Keratinocyte (primary cell): ENCODE results near the gene PSMD14. TPM values are rescaled to one million over a fixed set of nuclear protein-coding genes. Genes with fewer than 3 reads are reported as not detected.

Source experiments
- DNase-seq: peaks from one replicate; pipeline ENCODE4 v3.0.0-alpha.2; 2011; ENCODE audit warnings: low read depth, missing footprints, low spot score
- FAIRE-seq: peaks from 2 replicates; lab custom pipeline; 2011; peaks lifted over from hg19 to GRCh38; lab: Jason Lieb, UNC
- H2AFZ ChIP-seq: 2 replicates; pipeline ENCODE4 v1.6.0; 2012; ENCODE audit warnings: low read length, control low read depth, inconsistent platforms; ENCODE audit not compliant: control insufficient read depth
- H3K27ac ChIP-seq: 2 replicates; pipeline ENCODE4 v1.5.1; 2011; ENCODE audit warnings: low read length; ENCODE audit not compliant: control insufficient read depth, insufficient read depth
- H3K27me3 ChIP-seq: 3 replicates; pipeline ENCODE4 v1.6.0; 2011; ENCODE audit warnings: low read length; ENCODE audit not compliant: control insufficient read depth, insufficient read depth; ENCODE audit errors: extremely low read depth
- H3K36me3 ChIP-seq, 2 experiments: 2 replicates in 1 of 2; 3 replicates in 1 of 2; pipeline ENCODE4 v1.5.1; 2011; ENCODE audit warnings: low read length in 2 of 2, mild to moderate bottlenecking in 1 of 2; ENCODE audit not compliant: control insufficient read depth in 2 of 2, insufficient read depth in 2 of 2; ENCODE audit errors: extremely low read depth in 1 of 2
- H3K4me1 ChIP-seq: 3 replicates; pipeline ENCODE4 v1.5.1; 2011; ENCODE audit warnings: low read length; ENCODE audit not compliant: control insufficient read depth, insufficient read depth; ENCODE audit errors: extremely low read depth
- H3K4me2 ChIP-seq: 3 replicates; pipeline ENCODE4 v1.6.0; 2011; ENCODE audit warnings: low read depth, low read length; ENCODE audit not compliant: control insufficient read depth, insufficient read depth; ENCODE audit errors: extremely low read depth
- H3K4me3 ChIP-seq, 3 experiments: fragments of 200-600 bp in 1 of 3; sonication (generic) in 1 of 3; 2 replicates in 2 of 3; 3 replicates in 1 of 3; pipeline ENCODE4 v1.5.1; 2011 to 2016; ENCODE audit warnings: low read length in 3 of 3, mild to moderate bottlenecking in 3 of 3, control low read depth in 2 of 3, inconsistent platforms in 1 of 3, low read depth in 1 of 3, mixed read lengths in 1 of 3, mixed run types in 1 of 3, moderate library complexity in 1 of 3; ENCODE audit not compliant: control insufficient read depth in 2 of 3, insufficient read depth in 2 of 3; ENCODE audit errors: extremely low read depth in 1 of 3
- H3K79me2 ChIP-seq: 2 replicates; pipeline ENCODE4 v1.6.0; 2012; ENCODE audit warnings: low read length; ENCODE audit not compliant: control insufficient read depth, insufficient read depth
- H3K9ac ChIP-seq: 3 replicates; pipeline ENCODE4 v1.6.0; 2011; ENCODE audit warnings: low read length; ENCODE audit not compliant: control insufficient read depth, insufficient read depth; ENCODE audit errors: extremely low read depth
- H3K9me1 ChIP-seq: 3 replicates; pipeline ENCODE4 v1.6.0; 2011; ENCODE audit warnings: low read length; ENCODE audit not compliant: control insufficient read depth, insufficient read depth; ENCODE audit errors: extremely low read depth
- H3K9me3 ChIP-seq: 2 replicates; pipeline ENCODE4 v1.5.1; 2012; ENCODE audit warnings: low read depth, low read length; ENCODE audit not compliant: control insufficient read depth
- H4K20me1 ChIP-seq: 3 replicates; pipeline ENCODE4 v1.6.0; 2011; ENCODE audit warnings: low read length; ENCODE audit not compliant: control insufficient read depth, insufficient read depth; ENCODE audit errors: extremely low read depth
- EZH2 ChIP-seq: IDR thresholded peaks from one replicate; pipeline ENCODE4 v1.6.1; 2012; ENCODE audit warnings: inconsistent platforms, mild to moderate bottlenecking, low read length, moderate library complexity
- dilution Hi-C: fragments of 300-500 bp; cut with MboI; formaldehyde crosslinking; loops from one replicate; pipeline ENCODE4 v1.7.0; 2020; ENCODE audit warnings: low sequenced_read_pairs; ENCODE audit not compliant: extremely low pct_ligation_motif_present
- polyA plus RNA-seq, 5 experiments: library from polyadenylated mRNA; depleted of rRNA in 3 of 5; stranded (reverse) in 3 of 5; stranded (forward) in 1 of 5; unstranded in 1 of 5; fragments of >200 nt; gene quantifications; 1 replicate in 1 of 5; 2 replicates in 3 of 5; 3 replicates in 1 of 5; pipeline versions ENCODE4 v1.2.1 to v1.2.3, GENCODE V29; 2011 to 2012; ENCODE audit warnings: missing spikeins in 2 of 5, low read depth in 1 of 5, low replicate concordance in 1 of 5
- TF ChIP-seq, protein P1 (sequence below), 3 experiments: IDR thresholded peaks in 1 of 3; conservative IDR thresholded peaks in 1 of 3; optimal IDR thresholded peaks in 1 of 3; 2 replicates in 2 of 3; 3 replicates in 1 of 3; pipeline versions ENCODE3 to v1.5.1; 2011; ENCODE audit warnings: low read length in 3 of 3, mild to moderate bottlenecking in 3 of 3, moderate library complexity in 2 of 3, control low read depth in 1 of 3, inconsistent platforms in 1 of 3; ENCODE audit not compliant: insufficient read depth in 2 of 3; ENCODE audit errors: extremely low read depth in 1 of 3

The PSMD14 gene
- polyA plus RNA-seq, 1 donor (not counting 4 experiments of a cell fraction or from before 2014, with no cell fraction given) = 136 TPM

DNA sequence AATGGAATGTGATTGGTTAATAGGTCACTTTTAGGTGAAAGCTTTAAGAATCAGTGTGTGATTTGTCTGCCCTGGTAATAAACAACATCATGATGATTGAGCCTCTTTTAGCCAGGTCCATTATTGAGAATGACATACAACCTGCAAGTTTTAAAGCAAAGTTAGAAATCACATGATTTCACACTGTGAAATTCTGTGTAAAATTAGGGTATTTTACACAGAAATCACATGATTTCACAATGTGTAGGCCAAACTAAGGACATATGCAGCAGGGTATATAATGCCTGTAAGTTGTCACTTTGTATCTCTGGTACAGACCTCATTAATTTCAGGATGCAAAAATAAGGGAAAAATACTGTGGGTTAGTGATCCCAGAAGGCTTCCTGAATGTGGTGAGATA is 16.7 kb downstream of the PSMD14 start:
- H4K20me1 ChIP-seq = no peaks in the 10 kb centered on the region
- peaks cover 61% of the 10 kb centered on the region for H3K79me2 ChIP-seq
- H3K27me3 ChIP-seq = no peaks in the 10 kb centered on the region
- no peaks in the 10 kb centered on the region for H3K9me3 ChIP-seq
- H3K9ac ChIP-seq = no peak overlapping the region
- no peak overlapping the region for H3K4me3 ChIP-seq
- no peak overlapping the region for H2AFZ ChIP-seq
- peaks cover 0 to 9% of the 10 kb centered on the region in 2 experiments for H3K36me3 ChIP-seq
- no peak for FAIRE-seq
- peaks cover 2% of the 10 kb centered on the region for H3K9me1 ChIP-seq
- H3K27ac ChIP-seq = no peak overlapping the region
- H3K4me1 ChIP-seq = no peaks in the 10 kb centered on the region
- dilution Hi-C loops = no loop called here
- no peak overlapping the region for H3K4me2 ChIP-seq
- DNase-seq = no peak
- no peak for TF ChIP-seq EZH2
- TF ChIP-seq, protein P1, sequence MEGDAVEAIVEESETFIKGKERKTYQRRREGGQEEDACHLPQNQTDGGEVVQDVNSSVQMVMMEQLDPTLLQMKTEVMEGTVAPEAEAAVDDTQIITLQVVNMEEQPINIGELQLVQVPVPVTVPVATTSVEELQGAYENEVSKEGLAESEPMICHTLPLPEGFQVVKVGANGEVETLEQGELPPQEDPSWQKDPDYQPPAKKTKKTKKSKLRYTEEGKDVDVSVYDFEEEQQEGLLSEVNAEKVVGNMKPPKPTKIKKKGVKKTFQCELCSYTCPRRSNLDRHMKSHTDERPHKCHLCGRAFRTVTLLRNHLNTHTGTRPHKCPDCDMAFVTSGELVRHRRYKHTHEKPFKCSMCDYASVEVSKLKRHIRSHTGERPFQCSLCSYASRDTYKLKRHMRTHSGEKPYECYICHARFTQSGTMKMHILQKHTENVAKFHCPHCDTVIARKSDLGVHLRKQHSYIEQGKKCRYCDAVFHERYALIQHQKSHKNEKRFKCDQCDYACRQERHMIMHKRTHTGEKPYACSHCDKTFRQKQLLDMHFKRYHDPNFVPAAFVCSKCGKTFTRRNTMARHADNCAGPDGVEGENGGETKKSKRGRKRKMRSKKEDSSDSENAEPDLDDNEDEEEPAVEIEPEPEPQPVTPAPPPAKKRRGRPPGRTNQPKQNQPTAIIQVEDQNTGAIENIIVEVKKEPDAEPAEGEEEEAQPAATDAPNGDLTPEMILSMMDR (optimal IDR thresholded peaks at IDR 0.05 in 1 of 3, IDR thresholded peaks at IDR 0.05 in 1 of 3, conservative IDR thresholded peaks at IDR 0.05 in 1 of 3; ENCODE audit: extremely low read depth in 1 of 3, insufficient read depth in 2 of 3, low read length in 3 of 3) = no peak

DNA sequence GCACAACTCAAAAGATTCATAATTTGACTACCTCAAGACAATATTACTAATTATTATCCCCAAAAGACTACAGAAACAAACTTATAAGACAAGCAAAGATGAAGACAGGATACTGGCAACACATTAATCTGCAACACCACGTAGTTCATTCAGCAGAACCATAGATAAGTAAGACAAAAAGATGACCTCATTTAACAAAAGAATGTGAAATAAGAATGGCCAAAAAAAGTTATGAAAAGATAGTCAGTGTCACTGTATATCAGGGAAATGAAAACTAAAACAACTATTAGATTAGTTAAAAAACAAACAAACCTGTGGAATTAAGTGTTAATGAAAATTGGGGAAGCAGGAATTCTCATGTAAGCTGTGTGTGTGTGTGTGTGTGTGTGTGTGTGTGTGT is 19.4 kb downstream of the PSMD14 start:
- Histone ChIP-seq H4K20me1 (no peaks in the 10 kb centered on the region), H3K9me3 (no peaks in the 10 kb centered on the region), H3K4me2 (no peak overlapping the region), H2AFZ (no peak overlapping the region), H3K9ac (no peak overlapping the region), H3K4me3 (no peak overlapping the region), H3K27me3 (no peaks in the 10 kb centered on the region), H3K27ac (no peak overlapping the region), H3K36me3 (peaks cover 0 to 6% of the 10 kb centered on the region in 2 experiments), H3K79me2 (peaks cover 62% of the 10 kb centered on the region), H3K9me1 (peaks cover 2% of the 10 kb centered on the region), H3K4me1 (no peaks in the 10 kb centered on the region)
- TF ChIP-seq, protein P1 (optimal IDR thresholded peaks at IDR 0.05 in 1 of 3, IDR thresholded peaks at IDR 0.05 in 1 of 3, conservative IDR thresholded peaks at IDR 0.05 in 1 of 3; ENCODE audit: extremely low read depth in 1 of 3, insufficient read depth in 2 of 3, low read length in 3 of 3) = no peak
- DNase-seq = no peak
- FAIRE-seq = no peak
- dilution Hi-C loops = no loop called here
